CD14-positive monocyte (primary cell): ENCODE data around the gene AKAP8L. TPM values are rescaled to one million over a fixed set of nuclear protein-coding genes. Genes with fewer than 3 reads are reported as not detected.
"Not testable (repeated sequence)": the region's sequence is repeated elsewhere in the genome, so short reads cannot be mapped to it uniquely, and the experiment has no call there.

Source experiments
- DNase-seq, 3 donors: peaks; one replicate each; pipeline ENCODE4 v3.0.0-alpha.2; 2011 to 2022
- H2AFZ ChIP-seq: 2 replicates; pipeline ENCODE4 v1.6.0; 2012; ENCODE audit warnings: mild to moderate bottlenecking, low read depth, low read length, inconsistent platforms; ENCODE audit not compliant: insufficient read depth, poor library complexity, severe bottlenecking
- H3K27ac ChIP-seq, 2 donors: 1 replicate in 1 of 2; 2 replicates in 1 of 2; pipeline ENCODE4 v1.5.1; 2012 to 2013; ENCODE audit warnings: low read length in 2 of 2, control low read depth in 1 of 2, inconsistent platforms in 1 of 2, low read depth in 1 of 2, mild to moderate bottlenecking in 1 of 2
- H3K27me3 ChIP-seq, 2 donors: one replicate each; pipeline versions ENCODE4 v1.6.0 to v1.6.1; 2011 to 2013; ENCODE audit warnings: low read length in 2 of 2; ENCODE audit not compliant: control insufficient read depth in 2 of 2, insufficient read depth in 2 of 2
- H3K36me3 ChIP-seq, 2 donors: replicated peaks in 1 of 2; 1 replicate in 1 of 2; 2 replicates in 1 of 2; pipeline versions ENCODE4 v1.5.1 to v1.6.1; 2012 to 2013; ENCODE audit warnings: low read length in 2 of 2, control low read depth in 1 of 2, inconsistent platforms in 1 of 2, mild to moderate bottlenecking in 1 of 2; ENCODE audit not compliant: insufficient read depth in 2 of 2, control insufficient read depth in 1 of 2
- H3K4me1 ChIP-seq, 2 donors: 1 replicate in 1 of 2; 2 replicates in 1 of 2; pipeline versions ENCODE4 v1.5.1 to v1.6.1; 2012 to 2013; ENCODE audit warnings: low read length in 2 of 2, control low read depth in 1 of 2, inconsistent platforms in 1 of 2, mild to moderate bottlenecking in 1 of 2, moderate library complexity in 1 of 2; ENCODE audit not compliant: insufficient read depth in 2 of 2, control insufficient read depth in 1 of 2
- H3K4me2 ChIP-seq: replicated peaks from 2 replicates; pipeline ENCODE3; 2012; ENCODE audit warnings: low read length, moderate library complexity, mild to moderate bottlenecking; ENCODE audit not compliant: poor library complexity, severe bottlenecking; ENCODE audit errors: extremely low read depth
- H3K4me3 ChIP-seq, 3 experiments: fragments of 200-600 bp in 1 of 3; sonication (generic) in 1 of 3; replicated peaks in 1 of 3; 1 replicate in 2 of 3; 2 replicates in 1 of 3; pipeline ENCODE4 v1.5.1; 2011 to 2013; ENCODE audit warnings: low read length in 3 of 3, mild to moderate bottlenecking in 3 of 3, control low read depth in 2 of 3, low read depth in 2 of 3, inconsistent platforms in 1 of 3, moderate library complexity in 1 of 3
- H3K79me2 ChIP-seq: 2 replicates; pipeline ENCODE4 v1.6.0; 2012; ENCODE audit warnings: mild to moderate bottlenecking, control low read depth, inconsistent platforms, low read length, moderate library complexity; ENCODE audit not compliant: insufficient read depth
- H3K9ac ChIP-seq: 2 replicates; pipeline ENCODE4 v1.6.0; 2017; ENCODE audit warnings: low read length, mild to moderate bottlenecking; ENCODE audit not compliant: insufficient read depth, poor library complexity, severe bottlenecking
- H3K9me3 ChIP-seq, 2 donors: replicated peaks in 1 of 2; 1 replicate in 1 of 2; 2 replicates in 1 of 2; pipeline versions ENCODE4 v1.5.1 to v1.6.1; 2012 to 2013; ENCODE audit warnings: low read length in 2 of 2, control low read depth in 1 of 2; ENCODE audit not compliant: control insufficient read depth in 1 of 2, insufficient read depth in 1 of 2
- H4K20me1 ChIP-seq: 2 replicates; pipeline ENCODE4 v1.6.0; 2012; ENCODE audit warnings: mild to moderate bottlenecking, low read length, control low read depth, moderate library complexity; ENCODE audit not compliant: insufficient read depth
- H3K27ac Mint-ChIP-seq, 7 donors: one replicate each; pipeline ENCODE4 v1.8.0; 2020; ENCODE audit warnings: mild to moderate bottlenecking in 7 of 7, mixed read lengths in 7 of 7, moderate library complexity in 6 of 7, inconsistent platforms in 2 of 7
- H3K27me3 Mint-ChIP-seq, 3 donors: one replicate each; pipeline ENCODE4 v1.8.0; 2021 to 2022; ENCODE audit warnings: low read depth in 3 of 3, mild to moderate bottlenecking in 3 of 3, mixed read lengths in 3 of 3, moderate library complexity in 3 of 3, inconsistent platforms in 1 of 3
- H3K36me3 Mint-ChIP-seq, 2 donors: one replicate each; pipeline ENCODE4 v1.8.0; 2020; ENCODE audit warnings: mixed read lengths in 2 of 2, inconsistent platforms in 1 of 2, mild to moderate bottlenecking in 1 of 2
- H3K4me1 Mint-ChIP-seq: one replicate; pipeline ENCODE4 v1.8.0; 2020; ENCODE audit warnings: mild to moderate bottlenecking, mixed read lengths
- H3K4me3 Mint-ChIP-seq, 2 donors: one replicate each; pipeline ENCODE4 v1.8.0; 2020; ENCODE audit warnings: mild to moderate bottlenecking in 2 of 2, mixed read lengths in 2 of 2, moderate library complexity in 1 of 2
- H3K9me3 Mint-ChIP-seq, 7 donors: one replicate each; pipeline ENCODE4 v1.8.0; 2020 to 2022; ENCODE audit warnings: mixed read lengths in 7 of 7, mild to moderate bottlenecking in 6 of 7, moderate library complexity in 6 of 7, inconsistent platforms in 2 of 7
- CTCF ChIP-seq: fragments of 200-600 bp; IDR thresholded peaks from one replicate; pipeline ENCODE4 v1.8.0; 2022; ENCODE audit warnings: antibody characterized with exemption, mild to moderate bottlenecking
- WGBS: methylation state at CpG from one replicate; pipeline ENCODE4 v1.1.5; 2013; ENCODE audit warnings: missing lambda C conversion rate; ENCODE audit not compliant: insufficient coverage; 5-methylcytosine and 5-hydroxymethylcytosine counted together
- intact Hi-C, 2 donors: fragments of 100-400 bp; cut with micrococcal nuclease; formaldehyde crosslinking; loops; one replicate each; pipeline versions ENCODE4 v1.15.0 to v1.15.1; 2023
- polyA plus RNA-seq, 3 donors: library from polyadenylated mRNA; depleted of rRNA in 1 of 3; unstranded in 2 of 3; stranded (reverse) in 1 of 3; fragments of 300-500 nt in 2 of 3; fragments of >200 nt in 1 of 3; fragmentation: Illumina TruSeq in 2 of 3; gene quantifications; 1 replicate in 2 of 3; 2 replicates in 1 of 3; pipeline ENCODE4 v1.2.3, GENCODE V29; 2012 to 2021

AKAP8L gene
- polyA plus RNA-seq, 3 donors: 21.4 to 103 (median 39.0) TPM

DNA sequence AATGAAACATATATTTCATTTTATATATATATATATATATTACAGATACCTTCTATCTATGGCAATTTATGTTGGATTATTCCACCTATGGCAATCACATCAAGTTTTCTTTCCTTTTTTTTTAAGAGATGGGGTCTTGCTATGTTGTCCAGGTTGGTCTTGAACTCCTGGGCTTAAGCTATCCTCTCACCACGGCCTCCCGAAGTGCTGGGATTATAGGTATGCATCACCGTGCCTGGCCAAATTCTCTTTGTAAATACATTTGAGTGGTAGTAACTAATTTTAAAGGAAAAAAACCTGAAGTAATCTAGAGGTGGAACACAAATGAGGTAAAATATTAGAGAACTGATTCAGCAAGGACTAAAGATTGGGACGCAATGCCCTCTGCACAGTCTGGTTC is 64.9 kb downstream of the AKAP8L start:
- peaks cover 4% of the 10 kb centered on the region for H3K4me1 Mint-ChIP-seq
- no peak for TF ChIP-seq CTCF
- Histone ChIP-seq H3K27ac (no peak overlapping the region), H3K4me2 (no peak overlapping the region), H3K4me1 (peaks cover 3 to 5% of the 10 kb centered on the region in 2 donors), H2AFZ (no peak overlapping the region), H4K20me1 (peaks cover 24% of the 10 kb centered on the region), H3K4me3 (no peak overlapping the region), H3K36me3 (peaks cover 48 to 63% of the 10 kb centered on the region in 2 donors), H3K27me3 (no peaks in the 10 kb centered on the region), H3K79me2 (no peaks in the 10 kb centered on the region), H3K9ac (no peak overlapping the region), H3K9me3 (no peaks in the 10 kb centered on the region)
- intact Hi-C loops: no loop called here
- no peak for DNase-seq
- no peak overlapping the region for H3K4me3 Mint-ChIP-seq
- H3K9me3 Mint-ChIP-seq: no peaks in the 10 kb centered on the region
- 100% methylated on average over 1 of the region's 4 CpGs for WGBS
- H3K27me3 Mint-ChIP-seq: peaks cover 0 to 2% (median 0%) of the 10 kb centered on the region in 3 donors
- peak overlapping the region in 2 of 7 donors; percentile 4 to 66 for H3K27ac Mint-ChIP-seq
- peaks cover 44 to 67% of the 10 kb centered on the region in 2 donors for H3K36me3 Mint-ChIP-seq

DNA sequence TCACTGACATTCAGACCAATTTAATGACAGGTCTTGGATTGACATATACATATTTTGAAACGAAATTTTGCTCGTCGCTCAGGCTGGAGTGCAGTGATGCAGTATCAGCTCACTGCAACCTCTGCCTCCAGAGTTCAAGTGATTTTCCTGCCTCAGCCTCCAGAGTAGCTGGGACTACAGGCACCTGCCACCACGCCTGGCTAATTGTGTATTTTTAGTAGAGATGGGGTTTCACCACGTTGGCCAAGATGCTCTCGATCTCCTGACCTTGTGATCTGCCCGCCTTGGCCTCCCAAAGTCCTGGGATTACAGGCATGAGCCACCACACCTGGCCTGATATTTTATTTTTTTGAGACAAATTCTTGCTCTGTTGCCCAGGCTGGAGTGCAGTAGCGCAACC is 66.3 kb downstream of the AKAP8L start:
- H3K4me3 Mint-ChIP-seq, H2AFZ ChIP-seq, H3K4me1 Mint-ChIP-seq, intact Hi-C loops, H3K4me3 ChIP-seq, H3K27me3 ChIP-seq, H3K27me3 Mint-ChIP-seq, H3K9me3 ChIP-seq, H3K9ac ChIP-seq, H3K9me3 Mint-ChIP-seq, H3K27ac ChIP-seq, H3K4me2 ChIP-seq, DNase-seq, H3K79me2 ChIP-seq: not testable (repeated sequence)
- H3K4me1 ChIP-seq: peaks cover 8 to 11% of the 10 kb centered on the region in 2 donors
- 95% methylated on average over 8 of the region's 8 CpGs for WGBS
- peaks cover 14% of the 10 kb centered on the region for H4K20me1 ChIP-seq
- Mint-ChIP-seq H3K27ac (peak overlapping the region in 1 of 7 donors; percentile 26), H3K36me3 (peaks cover 30 to 57% of the 10 kb centered on the region in 2 donors)
- peaks cover 35 to 49% of the 10 kb centered on the region in 2 donors for H3K36me3 ChIP-seq

DNA sequence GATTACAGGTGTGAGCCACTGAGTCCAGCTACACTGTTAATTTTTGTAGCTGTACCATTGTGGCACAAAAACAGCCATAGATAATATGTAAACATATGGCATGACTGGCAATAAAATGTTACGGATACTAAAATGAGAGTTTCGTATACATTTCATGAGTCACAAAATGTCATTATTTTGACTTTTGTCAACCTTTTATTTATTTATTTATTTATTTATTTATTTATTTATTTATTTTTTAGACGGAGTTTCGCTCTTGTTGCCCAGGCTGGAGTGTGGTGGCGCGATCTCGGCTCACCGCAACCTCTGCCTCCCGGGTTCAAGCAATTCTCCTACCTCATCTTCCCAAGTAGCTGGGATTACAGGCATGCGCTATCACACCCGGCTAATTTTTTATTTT is 77.5 kb downstream of the AKAP8L start:
- H2AFZ ChIP-seq, H3K27me3 ChIP-seq, H4K20me1 ChIP-seq, H3K27ac Mint-ChIP-seq, H3K4me2 ChIP-seq, H3K79me2 ChIP-seq, H3K9me3 ChIP-seq, H3K27ac ChIP-seq, H3K9ac ChIP-seq, H3K9me3 Mint-ChIP-seq, H3K4me3 Mint-ChIP-seq, H3K4me1 ChIP-seq, DNase-seq, intact Hi-C loops, H3K4me3 ChIP-seq, H3K27me3 Mint-ChIP-seq, H3K4me1 Mint-ChIP-seq: not testable (repeated sequence)
- H3K36me3 ChIP-seq: peaks cover 18 to 57% of the 10 kb centered on the region in 2 donors
- H3K36me3 Mint-ChIP-seq: peaks cover 27 to 57% of the 10 kb centered on the region in 2 donors
- WGBS: no CpG with 5 or more reads among the region's 11 CpGs
